Neural cell (in vitro differentiated cells): ENCODE measurements around the gene RALGDS. TPM values are rescaled to one million over a fixed set of nuclear protein-coding genes. Genes with fewer than 3 reads are reported as not detected.

Source experiments
- H2AFZ ChIP-seq: fragments of 200-600, 300-800 bp; sonication (generic), shearing (Covaris generic); 2 replicates; pipeline ENCODE4 v1.6.0; 2014; ENCODE audit warnings: low read depth, mild to moderate bottlenecking, antibody characterized with exemption, low read length, moderate library complexity
- H3F3A ChIP-seq: fragments of 200-600 bp; shearing (Covaris generic); 2 replicates; pipeline ENCODE4 v1.6.1; 2016; ENCODE audit warnings: mild to moderate bottlenecking, moderate library complexity, mixed read lengths, antibody characterized with exemption, low read length; ENCODE audit not compliant: insufficient read depth, poor library complexity, severe bottlenecking
- H3K27ac ChIP-seq: fragments of 200-600, 300-800 bp; sonication (generic), shearing (Covaris generic); 2 replicates; pipeline ENCODE4 v1.5.1; 2014; ENCODE audit warnings: mild to moderate bottlenecking, low read length, moderate library complexity
- H3K27me3 ChIP-seq: fragments of 300-800, 200-600 bp; sonication (generic), shearing (Covaris generic); 2 replicates; pipeline ENCODE4 v1.6.0; 2014; ENCODE audit warnings: mild to moderate bottlenecking, low read depth, low read length, moderate library complexity; ENCODE audit not compliant: insufficient read depth
- H3K36me3 ChIP-seq: fragments of 300-800, 200-600 bp; sonication (generic), shearing (Covaris generic); 2 replicates; pipeline ENCODE4 v1.5.1; 2014; ENCODE audit warnings: mild to moderate bottlenecking, antibody characterized with exemption, low read length, moderate library complexity; ENCODE audit not compliant: insufficient read depth
- H3K4me2 ChIP-seq: fragments of 300-800, 200-600 bp; sonication (generic), shearing (Covaris generic); 2 replicates; pipeline ENCODE4 v1.6.0; 2014; ENCODE audit warnings: mild to moderate bottlenecking, low read length
- H3K4me3 ChIP-seq: fragments of 300-800, 200-600 bp; sonication (generic), shearing (Covaris generic); 2 replicates; pipeline ENCODE4 v1.5.1; 2014; ENCODE audit warnings: mild to moderate bottlenecking, low read length, moderate library complexity
- H3K79me2 ChIP-seq: fragments of 200-600 bp; shearing (Covaris generic); replicated peaks from 2 replicates; pipeline ENCODE4 v1.6.0; 2014; ENCODE audit warnings: mild to moderate bottlenecking, low read length, moderate library complexity; ENCODE audit not compliant: insufficient read depth
- H3K9ac ChIP-seq: fragments of 300-800, 200-600 bp; sonication (generic), shearing (Covaris generic); 2 replicates; pipeline ENCODE4 v1.6.1; 2016; ENCODE audit warnings: mild to moderate bottlenecking, low read length, mixed read lengths
- H3K9me2 ChIP-seq: fragments of 200-600 bp; shearing (Covaris generic); 2 replicates; pipeline ENCODE4 v1.6.1; 2016; ENCODE audit warnings: mild to moderate bottlenecking, low read length, mixed read lengths; ENCODE audit not compliant: insufficient read depth
- H3K9me3 ChIP-seq: fragments of 200-600, 300-800 bp; sonication (generic), shearing (Covaris generic); 2 replicates; pipeline ENCODE4 v1.6.1; 2016; ENCODE audit warnings: mild to moderate bottlenecking, mixed run types, low read length, moderate library complexity, mixed read lengths
- H4K20me1 ChIP-seq: fragments of 200-600 bp; shearing (Covaris generic); 2 replicates; pipeline ENCODE4 v1.6.1; 2016; ENCODE audit warnings: mild to moderate bottlenecking, mixed run types; ENCODE audit not compliant: insufficient read depth
- EP300 ChIP-seq: fragments of 450-650 bp; conservative IDR thresholded peaks from 2 replicates; pipeline ENCODE4 v1.6.1; 2014; ENCODE audit warnings: antibody characterized with exemption, mild to moderate bottlenecking, moderate library complexity; ENCODE audit not compliant: poor library complexity, severe bottlenecking
- EZH2 ChIP-seq: fragments of 200-600, 300-800 bp; shearing (Covaris generic), sonication (generic); IDR thresholded peaks from 2 replicates; pipeline ENCODE4 v1.6.1; 2014; ENCODE audit warnings: antibody characterized with exemption, low read length, borderline replicate concordance, mild to moderate bottlenecking; ENCODE audit not compliant: insufficient read depth, poor library complexity, severe bottlenecking
- MXI1 ChIP-seq: fragments of 450-650 bp; conservative IDR thresholded peaks from 2 replicates; pipeline ENCODE4 v1.6.1; 2014; ENCODE audit warnings: antibody characterized with exemption, mild to moderate bottlenecking; ENCODE audit not compliant: poor library complexity, severe bottlenecking
- POLR2AphosphoS5 ChIP-seq: IDR thresholded peaks from 2 replicates; pipeline ENCODE4 v1.6.1; 2012
- RAD21 ChIP-seq: fragments of 450-650 bp; conservative IDR thresholded peaks from 2 replicates; pipeline ENCODE4 v1.6.1; 2014; ENCODE audit warnings: antibody characterized with exemption, mild to moderate bottlenecking, moderate library complexity
- SMC3 ChIP-seq: fragments of 450-650 bp; conservative IDR thresholded peaks from 2 replicates; pipeline ENCODE4 v1.6.1; 2014; ENCODE audit warnings: antibody characterized with exemption, mild to moderate bottlenecking, moderate library complexity; ENCODE audit not compliant: poor library complexity
- TAF1 ChIP-seq: IDR thresholded peaks from 2 replicates; pipeline ENCODE4 v1.6.1; 2012; ENCODE audit warnings: low read depth
- polyA plus RNA-seq: library from polyadenylated mRNA; depleted of rRNA; stranded (reverse); fragments of >200 nt; gene quantifications from 2 replicates; pipeline ENCODE4 v1.2.3, GENCODE V29; 2014
- TF ChIP-seq, protein P1 (sequence below): IDR thresholded peaks from 2 replicates; pipeline ENCODE4 v1.6.1; 2012; ENCODE audit warnings: borderline replicate concordance
- TF ChIP-seq, protein P2 (sequence below): fragments of 450-650 bp; IDR thresholded peaks from 2 replicates; pipeline ENCODE4 v1.5.1; 2014; ENCODE audit warnings: antibody characterized with exemption, mild to moderate bottlenecking, moderate library complexity; ENCODE audit not compliant: poor library complexity, severe bottlenecking

RALGDS gene
- polyA plus RNA-seq, 1 donor from 2014 or later: 174 TPM

- Histone ChIP-seq H2AFZ (no peak overlapping the region), H3K27ac (no peak overlapping the region), H3K9me2 (no peaks in the 10 kb centered on the region), H3K9me3 (no peaks in the 10 kb centered on the region), H3K4me3 (no peak overlapping the region), H3K4me2 (no peak overlapping the region), H3K27me3 (no peaks in the 10 kb centered on the region), H3K9ac (no peak overlapping the region), H4K20me1 (peaks cover 10% of the 10 kb centered on the region), H3K79me2 (peaks cover 42% of the 10 kb centered on the region), H3K36me3 (no peaks in the 10 kb centered on the region), H3F3A (no peaks in the 10 kb centered on the region)
- TF ChIP-seq POLR2AphosphoS5 (no peak), MXI1 (no peak), RAD21 (no peak), EZH2 (no peak), EP300 (no peak), SMC3 (no peak), TAF1 (no peak)
- TF ChIP-seq, protein P1, sequence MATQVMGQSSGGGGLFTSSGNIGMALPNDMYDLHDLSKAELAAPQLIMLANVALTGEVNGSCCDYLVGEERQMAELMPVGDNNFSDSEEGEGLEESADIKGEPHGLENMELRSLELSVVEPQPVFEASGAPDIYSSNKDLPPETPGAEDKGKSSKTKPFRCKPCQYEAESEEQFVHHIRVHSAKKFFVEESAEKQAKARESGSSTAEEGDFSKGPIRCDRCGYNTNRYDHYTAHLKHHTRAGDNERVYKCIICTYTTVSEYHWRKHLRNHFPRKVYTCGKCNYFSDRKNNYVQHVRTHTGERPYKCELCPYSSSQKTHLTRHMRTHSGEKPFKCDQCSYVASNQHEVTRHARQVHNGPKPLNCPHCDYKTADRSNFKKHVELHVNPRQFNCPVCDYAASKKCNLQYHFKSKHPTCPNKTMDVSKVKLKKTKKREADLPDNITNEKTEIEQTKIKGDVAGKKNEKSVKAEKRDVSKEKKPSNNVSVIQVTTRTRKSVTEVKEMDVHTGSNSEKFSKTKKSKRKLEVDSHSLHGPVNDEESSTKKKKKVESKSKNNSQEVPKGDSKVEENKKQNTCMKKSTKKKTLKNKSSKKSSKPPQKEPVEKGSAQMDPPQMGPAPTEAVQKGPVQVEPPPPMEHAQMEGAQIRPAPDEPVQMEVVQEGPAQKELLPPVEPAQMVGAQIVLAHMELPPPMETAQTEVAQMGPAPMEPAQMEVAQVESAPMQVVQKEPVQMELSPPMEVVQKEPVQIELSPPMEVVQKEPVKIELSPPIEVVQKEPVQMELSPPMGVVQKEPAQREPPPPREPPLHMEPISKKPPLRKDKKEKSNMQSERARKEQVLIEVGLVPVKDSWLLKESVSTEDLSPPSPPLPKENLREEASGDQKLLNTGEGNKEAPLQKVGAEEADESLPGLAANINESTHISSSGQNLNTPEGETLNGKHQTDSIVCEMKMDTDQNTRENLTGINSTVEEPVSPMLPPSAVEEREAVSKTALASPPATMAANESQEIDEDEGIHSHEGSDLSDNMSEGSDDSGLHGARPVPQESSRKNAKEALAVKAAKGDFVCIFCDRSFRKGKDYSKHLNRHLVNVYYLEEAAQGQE: no peak
- TF ChIP-seq, protein P2, sequence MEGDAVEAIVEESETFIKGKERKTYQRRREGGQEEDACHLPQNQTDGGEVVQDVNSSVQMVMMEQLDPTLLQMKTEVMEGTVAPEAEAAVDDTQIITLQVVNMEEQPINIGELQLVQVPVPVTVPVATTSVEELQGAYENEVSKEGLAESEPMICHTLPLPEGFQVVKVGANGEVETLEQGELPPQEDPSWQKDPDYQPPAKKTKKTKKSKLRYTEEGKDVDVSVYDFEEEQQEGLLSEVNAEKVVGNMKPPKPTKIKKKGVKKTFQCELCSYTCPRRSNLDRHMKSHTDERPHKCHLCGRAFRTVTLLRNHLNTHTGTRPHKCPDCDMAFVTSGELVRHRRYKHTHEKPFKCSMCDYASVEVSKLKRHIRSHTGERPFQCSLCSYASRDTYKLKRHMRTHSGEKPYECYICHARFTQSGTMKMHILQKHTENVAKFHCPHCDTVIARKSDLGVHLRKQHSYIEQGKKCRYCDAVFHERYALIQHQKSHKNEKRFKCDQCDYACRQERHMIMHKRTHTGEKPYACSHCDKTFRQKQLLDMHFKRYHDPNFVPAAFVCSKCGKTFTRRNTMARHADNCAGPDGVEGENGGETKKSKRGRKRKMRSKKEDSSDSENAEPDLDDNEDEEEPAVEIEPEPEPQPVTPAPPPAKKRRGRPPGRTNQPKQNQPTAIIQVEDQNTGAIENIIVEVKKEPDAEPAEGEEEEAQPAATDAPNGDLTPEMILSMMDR: no peak
These were observed 14.2 kb upstream of the RALGDS start for GRCh38 chr9:133135146-133135745.

DNA sequence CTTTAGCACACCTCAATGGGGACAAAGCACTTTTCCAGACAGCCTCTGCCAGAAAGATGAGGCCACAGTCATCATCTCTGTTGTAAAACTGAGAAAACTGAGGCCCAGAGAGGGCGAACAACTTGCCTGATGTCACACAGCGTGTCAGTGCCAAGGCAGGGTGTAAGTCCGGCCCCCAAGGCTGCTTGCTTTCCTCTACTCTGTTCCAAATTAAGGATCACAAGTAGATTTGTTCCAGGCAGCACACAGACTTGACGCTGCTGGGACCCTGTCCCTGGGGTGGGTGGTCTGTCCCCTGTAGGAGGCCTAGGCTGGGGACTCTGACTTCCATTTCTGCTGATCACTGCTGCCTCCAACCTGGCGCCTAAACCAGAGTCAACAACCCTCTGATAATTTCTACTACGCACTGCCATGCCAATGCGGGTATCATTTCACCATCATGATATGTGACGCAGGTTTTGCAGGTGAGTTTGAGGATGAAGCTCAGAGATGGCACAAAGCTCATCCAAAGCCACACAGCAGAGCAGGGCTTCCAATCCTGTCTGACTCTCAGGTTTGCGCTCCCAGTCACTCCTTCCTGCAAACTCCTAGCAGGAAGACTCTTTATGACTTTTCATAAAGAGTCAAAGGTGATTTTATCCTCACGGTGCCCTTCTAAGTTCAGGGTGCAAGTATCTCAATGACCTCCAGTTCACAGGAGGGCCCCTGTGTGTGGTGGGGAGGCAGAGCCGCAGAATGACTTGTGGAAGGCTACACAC lies 13.5 kb upstream of the RALGDS start:
- Histone ChIP-seq H3K4me2 (no peak overlapping the region), H3K9me2 (no peaks in the 10 kb centered on the region), H4K20me1 (peaks cover 10% of the 10 kb centered on the region), H3K27ac (peak overlapping the region; percentile 72), H3F3A (no peaks in the 10 kb centered on the region), H3K79me2 (peaks cover 37% of the 10 kb centered on the region), H3K9me3 (no peaks in the 10 kb centered on the region), H3K36me3 (no peaks in the 10 kb centered on the region), H3K9ac (peak overlapping the region; percentile 59), H3K4me3 (no peak overlapping the region), H3K27me3 (no peaks in the 10 kb centered on the region), H2AFZ (no peak overlapping the region)
- TF ChIP-seq POLR2AphosphoS5 (no peak), EZH2 (no peak), MXI1 (no peak), RAD21 (no peak), SMC3 (no peak), TAF1 (no peak)
- TF ChIP-seq, protein P2: no peak
- TF ChIP-seq, protein P1: no peak
